Vagina (tissue), 2 donors: ENCODE measurements around the gene CCDC92. TPM values are rescaled to one million over a fixed set of nuclear protein-coding genes. Genes with fewer than 3 reads are reported as not detected.

Experiments
- DNase-seq, 2 donors: peaks; one replicate each; pipeline ENCODE4 v3.0.0-alpha.2; 2017; ENCODE audit errors: extremely low spot score in 2 of 2
- H3K27ac ChIP-seq: fragments of 200-600 bp; sonication (generic); one replicate; pipeline ENCODE4 v1.5.1; 2019
- H3K27me3 ChIP-seq: fragments of 200-600 bp; sonication (generic); one replicate; pipeline ENCODE4 v1.5.1; 2019
- H3K36me3 ChIP-seq, 2 donors: fragments of 200-600 bp; sonication (generic); one replicate each; pipeline ENCODE4 v1.5.1; 2017 to 2019
- H3K4me1 ChIP-seq: fragments of 200-600 bp; sonication (generic); one replicate; pipeline ENCODE4 v1.5.1; 2019
- H3K4me3 ChIP-seq, 2 donors: fragments of 200-600 bp; sonication (generic); 1 replicate in 1 of 2; 2 replicates in 1 of 2; pipeline ENCODE4 v1.5.1; 2016 to 2019
- H3K9me3 ChIP-seq: fragments of 200-600 bp; sonication (generic); one replicate; pipeline ENCODE4 v1.5.1; 2019
- CTCF ChIP-seq, 3 experiments: fragments of 450-650 bp in 2 of 3; fragments of 200-600 bp in 1 of 3; sonication (generic) in 1 of 3; IDR thresholded peaks; one replicate each; pipeline ENCODE4 v1.5.1; 2017 to 2019; ENCODE audit warnings: antibody characterized with exemption in 3 of 3, mild to moderate bottlenecking in 2 of 3, moderate library complexity in 2 of 3
- POLR2A ChIP-seq, 2 donors: fragments of 450-650 bp; IDR thresholded peaks; one replicate each; pipeline ENCODE4 v1.6.1; 2017; ENCODE audit warnings: antibody characterized with exemption in 2 of 2, mild to moderate bottlenecking in 2 of 2, moderate library complexity in 2 of 2
- POLR2AphosphoS5 ChIP-seq, 2 donors: sonication (generic); formaldehyde crosslinking; IDR thresholded peaks; one replicate each; pipeline ENCODE4 v1.9.0; 2017; ENCODE audit warnings: antibody characterized with exemption in 2 of 2, mild to moderate bottlenecking in 2 of 2, low read depth in 1 of 2; ENCODE audit not compliant: insufficient read depth in 1 of 2
- intact Hi-C: fragments of 100-400 bp; cut with DNase I; formaldehyde crosslinking; loops from one replicate; pipeline ENCODE4 v1.15.1; 2023
- total RNA-seq: library from RNA; depleted of rRNA; stranded (reverse); fragments of >200 nt; gene quantifications from one replicate; pipeline ENCODE4 v1.2.3, GENCODE V29; 2016

Gene CCDC92
- total RNA-seq, 1 donor from 2014 or later, result 21.6 TPM

GRCh38 chr12:124007826-124008570 is 35.4 kb upstream of the CCDC92 start:
- Histone ChIP-seq H3K4me1 (peaks cover 14% of the 10 kb centered on the region), H3K4me3 (no peak overlapping the region), H3K9me3 (no peaks in the 10 kb centered on the region), H3K27me3 (no peaks in the 10 kb centered on the region), H3K36me3 (peaks cover 0 to 32% of the 10 kb centered on the region in 2 donors), H3K27ac (no peak overlapping the region)
- TF ChIP-seq POLR2A (IDR thresholded peaks at IDR 0.05), result no peak
- TF ChIP-seq POLR2AphosphoS5 (IDR thresholded peaks at IDR 0.05; ENCODE audit: insufficient read depth in 1 of 2, low read depth in 1 of 2), result no peak
- TF ChIP-seq CTCF (IDR thresholded peaks at IDR 0.05), result no peak
- no peak for DNase-seq
- intact Hi-C loops, result no loop called here

GRCh38 chr12:124006846-124007713 is 34.4 kb upstream of the CCDC92 start:
- TF ChIP-seq CTCF (IDR thresholded peaks at IDR 0.05) (no peak), POLR2AphosphoS5 (IDR thresholded peaks at IDR 0.05; ENCODE audit: insufficient read depth in 1 of 2, low read depth in 1 of 2) (no peak), POLR2A (IDR thresholded peaks at IDR 0.05) (no peak)
- Histone ChIP-seq H3K9me3 (no peaks in the 10 kb centered on the region), H3K4me1 (peaks cover 23% of the 10 kb centered on the region), H3K27ac (no peak overlapping the region), H3K27me3 (no peaks in the 10 kb centered on the region), H3K36me3 (peaks cover 0 to 23% of the 10 kb centered on the region in 2 donors), H3K4me3 (no peak overlapping the region)
- no peak for DNase-seq
- intact Hi-C loops, result no loop called here

- H3K27me3 ChIP-seq, result no peaks in the 10 kb centered on the region
- peaks cover 23% of the 10 kb centered on the region for H3K4me1 ChIP-seq
- TF ChIP-seq POLR2AphosphoS5 (IDR thresholded peaks at IDR 0.05; ENCODE audit: insufficient read depth in 1 of 2, low read depth in 1 of 2) (no peak), CTCF (IDR thresholded peaks at IDR 0.05) (no peak), POLR2A (IDR thresholded peaks at IDR 0.05) (no peak)
- intact Hi-C loops, result no loop called here
- no peak for DNase-seq
- no peak overlapping the region for H3K4me3 ChIP-seq
- H3K27ac ChIP-seq, result no peak overlapping the region
- H3K9me3 ChIP-seq, result no peaks in the 10 kb centered on the region
- peaks cover 0 to 23% of the 10 kb centered on the region in 2 donors for H3K36me3 ChIP-seq
These were observed 33.6 kb upstream of the CCDC92 start for GRCh38 chr12:124006085-124006845.

- Histone ChIP-seq H3K36me3 (peaks cover 0 to 14% of the 10 kb centered on the region in 2 donors), H3K27ac (peak overlapping the region; percentile 63), H3K4me3 (no peak overlapping the region), H3K27me3 (no peaks in the 10 kb centered on the region), H3K9me3 (no peaks in the 10 kb centered on the region), H3K4me1 (peaks cover 23% of the 10 kb centered on the region)
- TF ChIP-seq POLR2AphosphoS5 (IDR thresholded peaks at IDR 0.05; ENCODE audit: insufficient read depth in 1 of 2, low read depth in 1 of 2) (no peak), POLR2A (IDR thresholded peaks at IDR 0.05) (no peak), CTCF (IDR thresholded peaks at IDR 0.05) (no peak)
- intact Hi-C loops, result no loop called here
- peak in 1 of 2 donors; percentile 79 for DNase-seq
These were observed 31.7 kb upstream of the CCDC92 start for GRCh38 chr12:124004233-124004875.
